Rectal smooth muscle tissue (tissue), 1 donor: ENCODE measurements around the gene CYP2C19.
"Not testable (repeated sequence)": the region's sequence is repeated elsewhere in the genome, so short reads cannot be mapped to it uniquely, and the experiment has no call there.

Experiments used
- H3K27ac ChIP-seq: one replicate; pipeline ENCODE4 v1.7.0; 2013; ENCODE audit warnings: low read depth, low read length, inconsistent platforms
- H3K27me3 ChIP-seq: one replicate; pipeline ENCODE4 v1.7.0; 2013; ENCODE audit warnings: low read length; ENCODE audit not compliant: control insufficient read depth, insufficient read depth
- H3K36me3 ChIP-seq: one replicate; pipeline ENCODE4 v1.7.0; 2013; ENCODE audit warnings: low read length; ENCODE audit not compliant: control insufficient read depth, insufficient read depth
- H3K4me1 ChIP-seq: one replicate; pipeline ENCODE4 v1.7.0; 2013; ENCODE audit warnings: low read length; ENCODE audit not compliant: control insufficient read depth, insufficient read depth
- H3K4me3 ChIP-seq: one replicate; pipeline ENCODE4 v1.7.0; 2013; ENCODE audit warnings: low read length
- H3K9ac ChIP-seq: one replicate; pipeline ENCODE4 v1.7.0; 2013; ENCODE audit warnings: low read length

Gene CYP2C19

DNA sequence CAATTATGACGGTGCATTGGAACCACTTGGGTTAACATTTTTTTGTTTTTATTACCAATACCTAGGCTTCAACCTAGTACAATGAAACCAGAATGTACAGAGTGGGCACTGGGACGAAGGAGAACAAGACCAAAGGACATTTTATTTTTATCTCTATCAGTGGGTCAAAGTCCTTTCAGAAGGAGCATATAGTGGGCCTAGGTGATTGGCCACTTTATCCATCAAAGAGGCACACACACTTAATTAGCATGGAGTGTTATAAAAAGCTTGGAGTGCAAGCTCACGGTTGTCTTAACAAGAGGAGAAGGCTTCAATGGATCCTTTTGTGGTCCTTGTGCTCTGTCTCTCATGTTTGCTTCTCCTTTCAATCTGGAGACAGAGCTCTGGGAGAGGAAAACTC is at the start of gene CYP2C19:
TSS of gene CYP2C19 (plus strand) at position 289 of the 400 bp plus-strand sequence. CDS start at position 314, 25 bp downstream.
- H3K36me3 ChIP-seq = no peaks in the 10 kb centered on the region
- H3K27ac ChIP-seq = no peak within 1 kb of the TSS
- no peaks in the 10 kb centered on the region for H3K27me3 ChIP-seq
- no peak within 1 kb of the TSS for H3K4me3 ChIP-seq
- H3K9ac ChIP-seq = no peak within 1 kb of the TSS
- H3K4me1 ChIP-seq = no peaks in the 10 kb centered on the region

GRCh38 chr10:94725871-94726270 is 36.6 kb upstream of the CYP2C19 start:
- Histone ChIP-seq H3K4me3 (no peak overlapping the region), H3K27ac (no peak overlapping the region), H3K9ac (no peak overlapping the region), H3K4me1 (no peaks in the 10 kb centered on the region), H3K36me3 (no peaks in the 10 kb centered on the region), H3K27me3 (no peaks in the 10 kb centered on the region)

DNA sequence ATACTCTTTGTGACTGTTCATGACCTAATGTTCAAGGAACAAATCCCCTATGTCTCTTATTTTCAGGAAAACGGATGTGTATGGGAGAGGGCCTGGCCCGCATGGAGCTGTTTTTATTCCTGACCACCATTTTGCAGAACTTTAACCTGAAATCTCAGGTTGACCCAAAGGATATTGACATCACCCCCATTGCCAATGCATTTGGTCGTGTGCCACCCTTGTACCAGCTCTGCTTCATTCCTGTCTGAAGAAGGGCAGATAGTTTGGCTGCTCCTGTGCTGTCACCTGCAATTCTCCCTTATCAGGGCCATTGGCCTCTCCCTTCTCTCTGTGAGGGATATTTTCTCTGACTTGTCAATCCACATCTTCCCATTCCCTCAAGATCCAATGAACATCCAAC is 27.3 kb upstream of the CYP2C19 start:
- Histone ChIP-seq H3K4me1 (no peaks in the 10 kb centered on the region), H3K27me3 (no peaks in the 10 kb centered on the region), H3K9ac (no peak overlapping the region), H3K4me3 (no peak overlapping the region), H3K36me3 (no peaks in the 10 kb centered on the region), H3K27ac (no peak overlapping the region)

DNA sequence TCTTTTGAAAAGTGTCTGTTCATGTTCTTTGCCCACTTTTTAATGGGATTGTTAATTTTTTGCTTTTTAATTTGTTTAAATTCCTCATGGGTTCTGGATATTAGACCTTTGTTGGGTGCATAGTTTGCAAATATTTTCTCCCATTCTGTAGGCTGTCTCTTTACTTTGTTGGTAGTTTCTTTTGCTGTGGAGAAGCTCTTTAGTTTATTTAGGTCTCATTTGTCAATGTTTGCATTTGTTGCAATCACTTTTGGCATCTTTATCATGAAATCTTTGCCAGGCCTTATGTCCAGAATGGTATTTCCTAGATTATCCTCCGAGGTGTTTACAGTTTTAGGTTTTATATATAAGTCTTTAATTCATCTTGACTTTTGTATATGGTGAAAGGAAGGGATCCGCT is 23.9 kb upstream of the CYP2C19 start:
- Histone ChIP-seq H3K9ac (no peak overlapping the region), H3K4me1 (no peaks in the 10 kb centered on the region), H3K27me3 (no peaks in the 10 kb centered on the region), H3K4me3 (no peak overlapping the region), H3K36me3 (no peaks in the 10 kb centered on the region), H3K27ac (no peak overlapping the region)

- H3K27me3 ChIP-seq = no peaks in the 10 kb centered on the region
- no peak overlapping the region for H3K9ac ChIP-seq
- no peak overlapping the region for H3K4me3 ChIP-seq
- H3K4me1 ChIP-seq = no peaks in the 10 kb centered on the region
- H3K36me3 ChIP-seq = no peaks in the 10 kb centered on the region
- H3K27ac ChIP-seq = no peak overlapping the region
Measured at GRCh38 chr10:94747137-94747536, 15.3 kb upstream of the CYP2C19 start.

- Histone ChIP-seq H3K36me3 (no peaks in the 10 kb centered on the region), H3K27ac (no peak overlapping the region), H3K4me3 (no peak overlapping the region), H3K4me1 (no peaks in the 10 kb centered on the region), H3K9ac (no peak overlapping the region), H3K27me3 (no peaks in the 10 kb centered on the region)
Measured at GRCh38 chr10:94747838-94748237, 14.6 kb upstream of the CYP2C19 start.

DNA sequence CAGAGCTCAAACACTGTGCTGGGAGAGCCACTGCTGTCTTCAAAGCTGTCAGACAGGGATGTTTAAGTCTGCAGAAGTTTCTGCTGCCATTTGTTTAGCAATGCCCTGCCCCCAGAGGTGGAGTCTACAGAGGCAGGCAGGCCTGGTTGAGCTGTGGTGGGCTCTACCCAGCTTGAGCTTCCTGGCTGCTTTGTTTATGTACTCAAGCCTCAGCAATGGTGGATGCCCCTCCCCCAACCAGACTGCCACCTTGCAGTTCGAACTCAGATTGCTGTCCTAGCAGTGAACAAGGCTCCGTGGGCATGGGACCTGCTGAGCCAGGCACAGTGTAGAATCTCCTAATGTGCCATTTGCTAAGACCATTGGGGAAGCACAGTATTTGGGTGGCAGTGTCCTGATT is 4.6 kb upstream of the CYP2C19 start:
- Histone ChIP-seq H3K36me3 (no peaks in the 10 kb centered on the region), H3K27me3 (no peaks in the 10 kb centered on the region), H3K27ac (no peak overlapping the region), H3K9ac (no peak overlapping the region), H3K4me3 (no peak overlapping the region), H3K4me1 (no peaks in the 10 kb centered on the region)

- no peak overlapping the region for H3K4me3 ChIP-seq
- no peaks in the 10 kb centered on the region for H3K27me3 ChIP-seq
- no peaks in the 10 kb centered on the region for H3K4me1 ChIP-seq
- H3K36me3 ChIP-seq = no peaks in the 10 kb centered on the region
- no peak overlapping the region for H3K9ac ChIP-seq
- no peak overlapping the region for H3K27ac ChIP-seq
Measured at GRCh38 chr10:94760586-94761178, 1.8 kb upstream of the CYP2C19 start.

- H3K4me3 ChIP-seq, H3K27me3 ChIP-seq, H3K27ac ChIP-seq, H3K36me3 ChIP-seq, H3K4me1 ChIP-seq, H3K9ac ChIP-seq: not testable (repeated sequence)
Measured at GRCh38 chr10:94775425-94775824, 12.9 kb downstream of the CYP2C19 start.

- H3K9ac ChIP-seq = no peak overlapping the region
- no peaks in the 10 kb centered on the region for H3K36me3 ChIP-seq
Measured at GRCh38 chr10:94777886-94778458, 15.5 kb downstream of the CYP2C19 start.

GRCh38 chr10:94780844-94781243 is 18.4 kb downstream of the CYP2C19 start:
- no peaks in the 10 kb centered on the region for H3K36me3 ChIP-seq
- no peaks in the 10 kb centered on the region for H3K27me3 ChIP-seq
- H3K4me3 ChIP-seq = no peak overlapping the region
- H3K4me1 ChIP-seq = no peaks in the 10 kb centered on the region
- H3K9ac ChIP-seq = no peak overlapping the region
- no peak overlapping the region for H3K27ac ChIP-seq

More at GRCh38 chr10:94777886-94778458, 15.5 kb downstream of the CYP2C19 start:
- H3K27ac ChIP-seq = no peak overlapping the region
- H3K4me3 ChIP-seq = no peak overlapping the region
- no peaks in the 10 kb centered on the region for H3K4me1 ChIP-seq
- no peaks in the 10 kb centered on the region for H3K27me3 ChIP-seq

GRCh38 chr10:94784256-94784655 is 21.8 kb downstream of the CYP2C19 start:
- Histone ChIP-seq H3K4me3 (no peak overlapping the region), H3K36me3 (no peaks in the 10 kb centered on the region), H3K4me1 (no peaks in the 10 kb centered on the region), H3K27ac (no peak overlapping the region), H3K27me3 (no peaks in the 10 kb centered on the region), H3K9ac (no peak overlapping the region)

DNA sequence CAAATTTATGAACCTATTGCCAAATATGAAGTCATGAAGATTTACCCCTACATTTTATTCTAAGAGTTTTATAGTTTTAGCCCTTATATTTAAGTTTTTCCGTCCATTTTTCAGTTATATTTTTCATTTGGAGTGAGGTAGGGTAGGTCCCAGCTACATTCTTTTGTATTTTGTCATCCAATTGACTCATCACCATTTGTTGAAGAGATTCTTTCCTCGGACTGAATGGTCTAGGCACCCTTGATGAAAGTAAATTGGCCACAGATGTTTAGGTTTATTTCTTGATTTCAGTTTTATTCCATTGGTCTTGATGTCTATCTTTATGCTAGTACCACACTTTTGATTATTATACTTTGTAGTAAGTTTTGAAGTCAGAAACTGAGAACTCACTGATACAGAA is 22.7 kb downstream of the CYP2C19 start:
- Histone ChIP-seq H3K27ac (no peak overlapping the region), H3K9ac (no peak overlapping the region), H3K4me3 (no peak overlapping the region), H3K36me3 (no peaks in the 10 kb centered on the region), H3K27me3 (no peaks in the 10 kb centered on the region), H3K4me1 (no peaks in the 10 kb centered on the region)
